IMR-90 (cell line): ENCODE results near the gene MAML3. TPM values are rescaled to one million over a fixed set of nuclear protein-coding genes. Genes with fewer than 3 reads are reported as not detected.
"Not testable (repeated sequence)": the region's sequence is repeated elsewhere in the genome, so short reads cannot be mapped to it uniquely, and the experiment has no call there.

ENCODE experiments used
- ATAC-seq: fragments of 200-7000 bp; cut with Tn5 transposase; 2 replicates; pipeline ENCODE4 v1.9.1; 2020; ENCODE audit warnings: low read depth, mild to moderate bottlenecking, moderate library complexity
- BruUV-seq: library from RNA; stranded (reverse); fragments of 400-500 nt; replicated peaks from 2 replicates; lab custom pipeline; 2021; lab: Mats Ljungman, UMichigan
- CTCF ChIA-PET: fragments of 300-600 bp; formaldehyde crosslinking; extraction: SDS; loops from one replicate; lab custom pipeline; 2021; ENCODE audit warnings: antibody characterized with exemption; lab: Yijun Ruan, JAX
- POLR2A ChIA-PET: fragments of 300-600 bp; sonication (Branson Sonifier 250); formaldehyde crosslinking; loops from one replicate; lab custom pipeline; 2022; ENCODE audit warnings: antibody characterized with exemption; ENCODE audit not compliant: unreplicated experiment; lab: Charles Lee
- DNase-seq: peaks from one replicate; pipeline ENCODE4 v3.0.0; 2013
- H2AFZ ChIP-seq: replicated peaks from 2 replicates; pipeline ENCODE3; 2013; ENCODE audit warnings: low read length, mild to moderate bottlenecking; ENCODE audit not compliant: poor library complexity
- H2AK5ac ChIP-seq: 2 replicates; pipeline ENCODE4 v1.6.1; 2013; ENCODE audit warnings: low read depth, low read length, inconsistent platforms
- H2AK9ac ChIP-seq: replicated peaks from 2 replicates; pipeline ENCODE3; 2013; ENCODE audit warnings: mild to moderate bottlenecking, low read depth, low read length, moderate library complexity; ENCODE audit not compliant: poor library complexity
- H2BK120ac ChIP-seq: 2 replicates; pipeline ENCODE4 v1.6.1; 2013; ENCODE audit warnings: low read depth, low read length, inconsistent platforms
- H2BK15ac ChIP-seq: 3 replicates; pipeline ENCODE4 v1.6.1; 2013; ENCODE audit warnings: low read depth, low read length, inconsistent platforms
- H2BK20ac ChIP-seq: 2 replicates; pipeline ENCODE4 v1.6.1; 2013; ENCODE audit warnings: low read depth, mild to moderate bottlenecking, inconsistent platforms, low read length, moderate library complexity
- H2BK5ac ChIP-seq: 2 replicates; pipeline ENCODE4 v1.6.1; 2013; ENCODE audit warnings: mild to moderate bottlenecking, low read depth, low read length, inconsistent platforms; ENCODE audit not compliant: poor library complexity, severe bottlenecking
- H3K14ac ChIP-seq: replicated peaks from 2 replicates; pipeline ENCODE4 v1.6.1; 2013; ENCODE audit warnings: low read depth, low read length, inconsistent platforms
- H3K18ac ChIP-seq: 2 replicates; pipeline ENCODE4 v1.6.1; 2013; ENCODE audit warnings: low read depth, low read length, control low read depth
- H3K23ac ChIP-seq: 2 replicates; pipeline ENCODE4 v1.6.1; 2013; ENCODE audit warnings: low read depth, low read length, inconsistent platforms
- H3K27ac ChIP-seq: 2 replicates; pipeline ENCODE4 v1.5.1; 2013; ENCODE audit warnings: mild to moderate bottlenecking, control low read depth, low read length; ENCODE audit not compliant: insufficient read depth
- H3K27me3 ChIP-seq: 2 replicates; pipeline ENCODE4 v1.6.1; 2013; ENCODE audit warnings: low read length; ENCODE audit not compliant: control insufficient read depth, insufficient read depth
- H3K36me3 ChIP-seq: 2 replicates; pipeline ENCODE4 v1.6.1; 2013; ENCODE audit warnings: low read length, mixed read lengths; ENCODE audit not compliant: control insufficient read depth, insufficient read depth
- H3K4ac ChIP-seq: 2 replicates; pipeline ENCODE4 v1.6.1; 2013; ENCODE audit warnings: low read depth, low read length, inconsistent platforms
- H3K4me1 ChIP-seq: 2 replicates; pipeline ENCODE4 v1.6.1; 2013; ENCODE audit warnings: low read length, mixed read lengths; ENCODE audit not compliant: control insufficient read depth, insufficient read depth
- H3K4me2 ChIP-seq: 2 replicates; pipeline ENCODE4 v1.6.1; 2013; ENCODE audit warnings: low read depth, mild to moderate bottlenecking, control low read depth, low read length, moderate library complexity
- H3K4me3 ChIP-seq: 2 replicates; pipeline ENCODE4 v1.5.1; 2013; ENCODE audit warnings: low read depth, mild to moderate bottlenecking, control low read depth, low read length, moderate library complexity; ENCODE audit not compliant: insufficient read depth
- H3K56ac ChIP-seq: 2 replicates; pipeline ENCODE4 v1.6.1; 2013; ENCODE audit warnings: low read length, inconsistent platforms; ENCODE audit not compliant: insufficient read depth; ENCODE audit errors: extremely low read depth
- H3K79me1 ChIP-seq, 2 experiments: 2 replicates each; pipeline ENCODE4 v1.6.1; 2013; ENCODE audit warnings: low read length in 2 of 2, inconsistent platforms in 1 of 2, low read depth in 1 of 2
- H3K9ac ChIP-seq: 2 replicates; pipeline ENCODE4 v1.6.1; 2013; ENCODE audit warnings: low read depth, low read length, control low read depth
- H3K9me1 ChIP-seq: 2 replicates; pipeline ENCODE4 v1.6.1; 2013; ENCODE audit warnings: low read length, inconsistent platforms; ENCODE audit not compliant: insufficient read depth
- H3K9me3 ChIP-seq: 2 replicates; pipeline ENCODE4 v1.6.1; 2013; ENCODE audit warnings: low read length; ENCODE audit not compliant: control insufficient read depth, insufficient read depth
- H4K20me1 ChIP-seq: 2 replicates; pipeline ENCODE4 v1.6.1; 2013; ENCODE audit warnings: low read length, inconsistent platforms; ENCODE audit not compliant: insufficient read depth
- H4K5ac ChIP-seq: 2 replicates; pipeline ENCODE4 v1.6.1; 2013; ENCODE audit warnings: mild to moderate bottlenecking, low read depth, low read length, control low read depth
- H4K8ac ChIP-seq, 2 experiments: 2 replicates each; pipeline ENCODE4 v1.6.1; 2013; ENCODE audit warnings: low read depth in 2 of 2, low read length in 2 of 2, control low read depth in 1 of 2, inconsistent platforms in 1 of 2
- H4K91ac ChIP-seq: 2 replicates; pipeline ENCODE4 v1.6.1; 2013; ENCODE audit warnings: low read depth, low read length, inconsistent platforms; ENCODE audit not compliant: insufficient read depth
- MXI1 ChIP-seq: IDR thresholded peaks from 2 replicates; pipeline ENCODE4 v1.6.1; 2012; ENCODE audit warnings: low read depth, mild to moderate bottlenecking, low read length, moderate library complexity, borderline replicate concordance
- POLR2A ChIP-seq: IDR thresholded peaks from 2 replicates; pipeline ENCODE4 v1.6.1; 2012; ENCODE audit warnings: mild to moderate bottlenecking, low read depth, low read length
- RAD21 ChIP-seq: IDR thresholded peaks from 2 replicates; pipeline ENCODE4 v1.6.1; 2012; ENCODE audit warnings: low read length, improper control_type of control experiment
- WGBS, 2 experiments: methylation state at CpG; one replicate each; pipeline versions ENCODE4 v1.1.5 to v1.1.7; 2013; ENCODE audit warnings: missing lambda C conversion rate in 2 of 2; ENCODE audit not compliant: insufficient read length in 1 of 2; ENCODE audit errors: extremely low coverage in 2 of 2; 5-methylcytosine and 5-hydroxymethylcytosine counted together
- dilution Hi-C: fragments of 300-500 bp; cut with HindIII; formaldehyde crosslinking; loops from one replicate; pipeline ENCODE4 v1.14.3; 2018; ENCODE audit warnings: low sequenced_read_pairs; ENCODE audit not compliant: unreplicated experiment
- in situ Hi-C: fragments of 300-500 bp; cut with MboI; formaldehyde crosslinking; loops from 3 replicates; pipeline ENCODE4 v1.14.3; 2019; ENCODE audit warnings: low sequenced_read_pairs, inconsistent platforms, mixed read lengths
- intact Hi-C: fragments of 100-400 bp; cut with micrococcal nuclease; formaldehyde crosslinking; loops from 2 replicates; pipeline ENCODE4 v1.10.0; 2022
- polyA plus RNA-seq, 3 experiments: library from polyadenylated mRNA; depleted of rRNA; stranded (reverse); fragments of >200 nt; gene quantifications; 2 replicates each; pipeline ENCODE4 v1.2.3, GENCODE V29; 2012; ENCODE audit warnings: low replicate concordance in 1 of 3
- total RNA-seq: library from RNA; depleted of rRNA; stranded (reverse); fragments of >200 nt; gene quantifications from 2 replicates; pipeline ENCODE4 v1.2.3, GENCODE V29; 2012
- TF ChIP-seq, protein P1 (sequence below): fragments of 150-350 bp; IDR thresholded peaks from 2 replicates; pipeline ENCODE4 v1.6.1; 2016; ENCODE audit warnings: low read depth, mild to moderate bottlenecking, low read length, moderate library complexity, borderline replicate concordance
- TF ChIP-seq, protein P2 (sequence below): fragments of 150-350 bp; IDR thresholded peaks from 2 replicates; pipeline ENCODE4 v1.6.1; 2017; ENCODE audit warnings: mild to moderate bottlenecking, antibody characterized with exemption, low read length, low read depth

MAML3 gene
- total and polyA plus RNA-seq, 2 of the 4 experiments (the other 2 are of a cell fraction): 0.90 to 1.7 TPM

DNA sequence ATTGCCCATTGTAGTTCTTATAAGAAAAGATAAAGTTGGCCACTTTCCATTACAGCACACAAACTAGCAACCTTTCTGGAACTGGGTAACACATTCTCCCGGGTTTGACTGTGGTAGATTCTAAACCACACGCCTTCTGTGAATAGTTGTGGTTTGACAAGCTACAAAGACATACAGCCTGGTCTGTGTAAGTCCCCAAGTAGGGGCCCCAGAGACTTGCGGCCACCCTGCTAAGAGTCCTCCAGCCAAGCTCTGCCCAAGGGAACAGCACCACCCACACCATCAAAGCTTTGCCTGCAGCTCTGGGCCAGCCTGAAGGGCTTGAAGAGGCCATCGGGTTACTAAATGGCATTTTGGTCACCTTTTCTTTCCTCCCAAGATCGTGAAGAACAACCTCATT is 203.4 kb downstream of the MAML3 start:
- no peak overlapping the region for H2BK20ac ChIP-seq
- no peak overlapping the region for H2BK5ac ChIP-seq
- H4K5ac ChIP-seq: no peak overlapping the region
- H2AK5ac ChIP-seq: no peak overlapping the region
- no peak overlapping the region for H3K4me2 ChIP-seq
- H3K27ac ChIP-seq: no peak overlapping the region
- WGBS, 2 experiments: 80% methylated on average over 1 of the region's 5 CpGs; no CpG with 5 or more reads in 1 of the 2 experiments
- no peaks in the 10 kb centered on the region for H3K9me3 ChIP-seq
- BruUV-seq: no TSS peak
- ChIA-PET POLR2A (no interaction called here), CTCF (no interaction called here)
- no peak overlapping the region for H3K56ac ChIP-seq
- H2BK15ac ChIP-seq: no peak overlapping the region
- H3K9ac ChIP-seq: no peak overlapping the region
- no peak overlapping the region for H4K8ac ChIP-seq
- no peak for DNase-seq
- H3K4me3 ChIP-seq: no peak overlapping the region
- H3K14ac ChIP-seq: no peak overlapping the region
- H3K79me1 ChIP-seq: peaks cover 0 to 4% of the 10 kb centered on the region in 2 experiments; a peak in 2 of 4 replicates
- intact Hi-C loops: no loop called here
- H2AFZ ChIP-seq: no peak overlapping the region
- in situ Hi-C loops: no loop called here
- H2AK9ac ChIP-seq: no peak overlapping the region
- H3K36me3 ChIP-seq: no peaks in the 10 kb centered on the region
- no peaks in the 10 kb centered on the region for H3K27me3 ChIP-seq
- H3K23ac ChIP-seq: no peak overlapping the region
- H3K4me1 ChIP-seq: peaks cover 8% of the 10 kb centered on the region; the same call in 1 of the 2 replicates
- H3K18ac ChIP-seq: no peak overlapping the region
- no peak overlapping the region for H4K91ac ChIP-seq
- H2BK120ac ChIP-seq: no peak overlapping the region
- ATAC-seq: no peak
- H3K9me1 ChIP-seq: no peaks in the 10 kb centered on the region; the same call in 1 of the 2 replicates
- dilution Hi-C loops: no loop called here
- no peak overlapping the region for H3K4ac ChIP-seq
- TF ChIP-seq RAD21 (no peak), POLR2A (no peak), MXI1 (no peak)
- TF ChIP-seq, protein P1, sequence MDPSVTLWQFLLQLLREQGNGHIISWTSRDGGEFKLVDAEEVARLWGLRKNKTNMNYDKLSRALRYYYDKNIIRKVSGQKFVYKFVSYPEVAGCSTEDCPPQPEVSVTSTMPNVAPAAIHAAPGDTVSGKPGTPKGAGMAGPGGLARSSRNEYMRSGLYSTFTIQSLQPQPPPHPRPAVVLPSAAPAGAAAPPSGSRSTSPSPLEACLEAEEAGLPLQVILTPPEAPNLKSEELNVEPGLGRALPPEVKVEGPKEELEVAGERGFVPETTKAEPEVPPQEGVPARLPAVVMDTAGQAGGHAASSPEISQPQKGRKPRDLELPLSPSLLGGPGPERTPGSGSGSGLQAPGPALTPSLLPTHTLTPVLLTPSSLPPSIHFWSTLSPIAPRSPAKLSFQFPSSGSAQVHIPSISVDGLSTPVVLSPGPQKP: no peak
- TF ChIP-seq, protein P2, sequence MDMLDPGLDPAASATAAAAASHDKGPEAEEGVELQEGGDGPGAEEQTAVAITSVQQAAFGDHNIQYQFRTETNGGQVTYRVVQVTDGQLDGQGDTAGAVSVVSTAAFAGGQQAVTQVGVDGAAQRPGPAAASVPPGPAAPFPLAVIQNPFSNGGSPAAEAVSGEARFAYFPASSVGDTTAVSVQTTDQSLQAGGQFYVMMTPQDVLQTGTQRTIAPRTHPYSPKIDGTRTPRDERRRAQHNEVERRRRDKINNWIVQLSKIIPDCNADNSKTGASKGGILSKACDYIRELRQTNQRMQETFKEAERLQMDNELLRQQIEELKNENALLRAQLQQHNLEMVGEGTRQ: no peak
- no peaks in the 10 kb centered on the region for H4K20me1 ChIP-seq

DNA sequence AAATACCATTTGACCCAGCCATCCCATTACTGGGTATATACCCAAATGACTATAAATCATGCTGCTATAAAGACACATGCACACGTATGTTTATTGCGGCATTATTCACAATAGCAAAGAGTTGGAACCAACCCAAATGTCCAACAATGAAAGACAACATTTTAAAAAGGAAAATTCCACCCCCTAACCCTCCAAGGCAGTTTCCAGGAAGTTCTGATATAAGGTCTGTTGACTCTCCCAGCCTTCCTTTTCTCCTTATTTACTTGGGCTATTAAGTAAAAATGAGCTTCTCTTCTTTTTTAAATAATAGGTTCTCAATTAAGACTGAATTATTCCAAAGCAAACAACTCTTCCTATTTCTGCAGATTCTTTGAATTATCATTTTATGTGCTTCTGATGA is 209.1 kb downstream of the MAML3 start:
- in situ Hi-C loops, BruUV-seq, H3K9me1 ChIP-seq, H3K9me3 ChIP-seq, POLR2A ChIA-PET, CTCF ChIA-PET, H2BK20ac ChIP-seq, H3K79me1 ChIP-seq, H3K9ac ChIP-seq, dilution Hi-C loops, H4K91ac ChIP-seq, H3K4ac ChIP-seq, intact Hi-C loops, H3K18ac ChIP-seq, H3K36me3 ChIP-seq, H3K14ac ChIP-seq, H2BK120ac ChIP-seq, H3K23ac ChIP-seq, H2AFZ ChIP-seq, H4K5ac ChIP-seq, H4K8ac ChIP-seq, H4K20me1 ChIP-seq, H3K4me1 ChIP-seq, H2BK5ac ChIP-seq, H2BK15ac ChIP-seq, H2AK9ac ChIP-seq, ATAC-seq, H3K27ac ChIP-seq, H3K27me3 ChIP-seq, H2AK5ac ChIP-seq, H3K4me2 ChIP-seq, DNase-seq, H3K56ac ChIP-seq, H3K4me3 ChIP-seq: not testable (repeated sequence)
- no CpG with 5 or more reads among the region's 2 CpGs for WGBS, 2 experiments
